ENCODE measurements around the gene PPARG. TPM values are rescaled to one million over a fixed set of nuclear protein-coding genes. Genes with fewer than 3 reads are reported as not detected.
A peak's percentile ranks its signal among the peaks of the same experiment; 100 is the strongest.
"Not testable (repeated sequence)": the region's sequence is repeated elsewhere in the genome, so short reads cannot be mapped to it uniquely, and the experiment has no call there.

Gene PPARG
- total RNA-seq, result under 1 TPM; 0.52 to 0.55 TPM

- Mint-ChIP-seq H3K27ac (no peak within 1 kb of the TSS), H3K4me1 (peaks cover 2% of the 10 kb centered on the region), H3K9me3 (no peaks in the 10 kb centered on the region), H3K4me3 (peak within 1 kb of the TSS; percentile 45), H3K27me3 (peaks cover 59% of the 10 kb centered on the region), H3K36me3 (ENCODE audit: low read depth) (no peaks in the 10 kb centered on the region)
- DNase-seq, result no peak
- ChIA-PET CTCF (no interaction called here), POLR2A (no interaction called here)
Measured at GRCh38 chr3:12288182-12289129, at the start of gene PPARG. TSS of gene PPARG (plus strand) at chr3:12289070. CDS start at chr3:12379712, 90,642 bp downstream.

GRCh38 chr3:12239301-12239700 is 49.6 kb upstream of the PPARG start:
- Mint-ChIP-seq H3K9me3 (no peaks in the 10 kb centered on the region), H3K27me3 (peaks cover 11% of the 10 kb centered on the region), H3K4me3 (no peak overlapping the region), H3K36me3 (ENCODE audit: low read depth) (no peaks in the 10 kb centered on the region), H3K27ac (no peak overlapping the region), H3K4me1 (no peaks in the 10 kb centered on the region)
- POLR2A ChIA-PET, result no interaction called here
- CTCF ChIA-PET, result interaction anchor here (0.6 kb wide), 1 partner anchor 12 kb away, joined by 5 read pairs; no protein-coding TSS in a partner anchor
- no peak for DNase-seq

- Mint-ChIP-seq H3K9me3 (peaks cover 3% of the 10 kb centered on the region), H3K36me3 (ENCODE audit: low read depth) (no peaks in the 10 kb centered on the region), H3K27ac (no peak overlapping the region), H3K4me1 (peaks cover 16% of the 10 kb centered on the region), H3K27me3 (peaks cover 16% of the 10 kb centered on the region), H3K4me3 (no peak overlapping the region)
- CTCF ChIA-PET, result no interaction called here
- DNase-seq, result no peak
- POLR2A ChIA-PET, result no interaction called here
Measured at GRCh38 chr3:12242772-12243171, 46.1 kb upstream of the PPARG start.

GRCh38 chr3:12246497-12247163 is 42.2 kb upstream of the PPARG start:
- H3K4me1 Mint-ChIP-seq, result peaks cover 16% of the 10 kb centered on the region
- peaks cover 1% of the 10 kb centered on the region for H3K36me3 Mint-ChIP-seq (ENCODE audit: low read depth)
- POLR2A ChIA-PET, result no interaction called here
- CTCF ChIA-PET, result no interaction called here
- peak; percentile 38 for DNase-seq
- peak overlapping the region; percentile 91 for H3K27ac Mint-ChIP-seq
- H3K4me3 Mint-ChIP-seq, result peak overlapping the region; percentile 29
- peaks cover 21% of the 10 kb centered on the region for H3K27me3 Mint-ChIP-seq
- peaks cover 14% of the 10 kb centered on the region for H3K9me3 Mint-ChIP-seq

GRCh38 chr3:12247411-12247810 is 41.5 kb upstream of the PPARG start:
- Mint-ChIP-seq H3K9me3 (peaks cover 14% of the 10 kb centered on the region), H3K4me1 (peaks cover 16% of the 10 kb centered on the region), H3K4me3 (no peak overlapping the region), H3K36me3 (ENCODE audit: low read depth) (peaks cover 1% of the 10 kb centered on the region), H3K27me3 (peaks cover 21% of the 10 kb centered on the region), H3K27ac (peak overlapping the region; percentile 91)
- DNase-seq, result no peak
- ChIA-PET CTCF (no interaction called here), POLR2A (no interaction called here)

- POLR2A ChIA-PET, result no interaction called here
- H3K36me3 Mint-ChIP-seq (ENCODE audit: low read depth), result peaks cover 1% of the 10 kb centered on the region
- CTCF ChIA-PET, result no interaction called here
- no peak overlapping the region for H3K4me3 Mint-ChIP-seq
- H3K27me3 Mint-ChIP-seq, result peaks cover 28% of the 10 kb centered on the region
- H3K4me1 Mint-ChIP-seq, result peaks cover 16% of the 10 kb centered on the region
- DNase-seq, result no peak
- peaks cover 14% of the 10 kb centered on the region for H3K9me3 Mint-ChIP-seq
- no peak overlapping the region for H3K27ac Mint-ChIP-seq
Measured at GRCh38 chr3:12249519-12249918, 39.4 kb upstream of the PPARG start.

GRCh38 chr3:12252889-12253288 is 36.0 kb upstream of the PPARG start:
- Mint-ChIP-seq H3K27me3 (peaks cover 22% of the 10 kb centered on the region), H3K4me1 (no peaks in the 10 kb centered on the region), H3K36me3 (ENCODE audit: low read depth) (peaks cover 1% of the 10 kb centered on the region), H3K27ac (no peak overlapping the region), H3K9me3 (peaks cover 11% of the 10 kb centered on the region), H3K4me3 (no peak overlapping the region)
- CTCF ChIA-PET, result interaction anchor here (1.1 kb wide), 1 partner anchor 17 kb away, joined by 3 read pairs; no protein-coding TSS in a partner anchor
- no peak for DNase-seq
- POLR2A ChIA-PET, result no interaction called here

GRCh38 chr3:12253516-12254343 is 35.1 kb upstream of the PPARG start:
- no peak overlapping the region for H3K4me3 Mint-ChIP-seq
- peaks cover 1% of the 10 kb centered on the region for H3K36me3 Mint-ChIP-seq (ENCODE audit: low read depth)
- H3K9me3 Mint-ChIP-seq, result peaks cover 11% of the 10 kb centered on the region
- no peak overlapping the region for H3K27ac Mint-ChIP-seq
- no peak for DNase-seq
- POLR2A ChIA-PET, result no interaction called here
- H3K27me3 Mint-ChIP-seq, result peaks cover 20% of the 10 kb centered on the region
- no peaks in the 10 kb centered on the region for H3K4me1 Mint-ChIP-seq
- CTCF ChIA-PET, result interaction anchor here (1.1 kb wide), 1 partner anchor 18 kb away, joined by 3 read pairs; no protein-coding TSS in a partner anchor

- Mint-ChIP-seq H3K27ac (no peak overlapping the region), H3K36me3 (ENCODE audit: low read depth) (no peaks in the 10 kb centered on the region), H3K9me3 (peaks cover 3% of the 10 kb centered on the region), H3K4me3 (no peak overlapping the region), H3K4me1 (no peaks in the 10 kb centered on the region), H3K27me3 (peaks cover 11% of the 10 kb centered on the region)
- no peak for DNase-seq
- CTCF ChIA-PET, result no interaction called here
- POLR2A ChIA-PET, result no interaction called here
Measured at GRCh38 chr3:12255393-12255792, 33.5 kb upstream of the PPARG start.

- DNase-seq, result no peak
- ChIA-PET CTCF (no interaction called here), POLR2A (no interaction called here)
- no peaks in the 10 kb centered on the region for H3K4me1 Mint-ChIP-seq
- no peak overlapping the region for H3K27ac Mint-ChIP-seq
- no peaks in the 10 kb centered on the region for H3K9me3 Mint-ChIP-seq
- no peak overlapping the region for H3K4me3 Mint-ChIP-seq
- peaks cover 7% of the 10 kb centered on the region for H3K27me3 Mint-ChIP-seq
- no peaks in the 10 kb centered on the region for H3K36me3 Mint-ChIP-seq (ENCODE audit: low read depth)
Measured at GRCh38 chr3:12258911-12259310, 30.0 kb upstream of the PPARG start.

- H3K27me3 Mint-ChIP-seq; POLR2A ChIA-PET; DNase-seq; H3K4me1 Mint-ChIP-seq; H3K4me3 Mint-ChIP-seq; H3K27ac Mint-ChIP-seq; H3K36me3 Mint-ChIP-seq (ENCODE audit: low read depth); H3K9me3 Mint-ChIP-seq; CTCF ChIA-PET: not testable (repeated sequence)
Measured at GRCh38 chr3:12262173-12262572, 26.7 kb upstream of the PPARG start.

- H3K4me1 Mint-ChIP-seq, result no peaks in the 10 kb centered on the region
- POLR2A ChIA-PET, result no interaction called here
- H3K27me3 Mint-ChIP-seq, result peaks cover 6% of the 10 kb centered on the region
- H3K36me3 Mint-ChIP-seq (ENCODE audit: low read depth), result no peaks in the 10 kb centered on the region
- no peaks in the 10 kb centered on the region for H3K9me3 Mint-ChIP-seq
- H3K4me3 Mint-ChIP-seq, result no peak overlapping the region
- CTCF ChIA-PET, result interaction anchor here (0.6 to 1.4 kb wide), 3 partner anchors 88 to 399 kb away, joined by 3 to 5 read pairs (median 4); partner anchors contain the start of gene TSEN2
- no peak for DNase-seq
- no peak overlapping the region for H3K27ac Mint-ChIP-seq
Measured at GRCh38 chr3:12265508-12265907, 23.4 kb upstream of the PPARG start.

GRCh38 chr3:12266038-12266437 is 22.8 kb upstream of the PPARG start:
- Mint-ChIP-seq H3K27ac (no peak overlapping the region), H3K4me3 (no peak overlapping the region), H3K27me3 (peaks cover 6% of the 10 kb centered on the region), H3K9me3 (no peaks in the 10 kb centered on the region), H3K36me3 (ENCODE audit: low read depth) (no peaks in the 10 kb centered on the region), H3K4me1 (no peaks in the 10 kb centered on the region)
- POLR2A ChIA-PET, result interaction anchor here (0.7 kb wide), 1 partner anchor 20 kb away, joined by 13 read pairs; no protein-coding TSS in a partner anchor
- DNase-seq, result no peak
- CTCF ChIA-PET, result no interaction called here

Measured in activated CD4-positive, alpha-beta T cell treated with anti-CD3 and anti-CD28 coated beads, Interleukin-2, amount 10 ng/mL, durations not matched to agents 7 days and 5 days (primary cell).